ENCODE data around the gene FLVCR1. TPM values are rescaled to one million over a fixed set of nuclear protein-coding genes. Genes with fewer than 3 reads are reported as not detected.

The FLVCR1 gene
- total RNA-seq, 1 donor from 2014 or later = 11.3 TPM

GRCh38 chr1:212915245-212916091 is 57.4 kb downstream of the FLVCR1 start:
- intact Hi-C loops (cut with DNase I) = no loop called here
- no peak for ATAC-seq

GRCh38 chr1:212916481-212917133 is 58.5 kb downstream of the FLVCR1 start:
- no peaks in the 10 kb centered on the region for H3K9me3 ChIP-seq
- no peak for TF ChIP-seq CTCF (IDR thresholded peaks at IDR 0.05)
- H3K4me1 ChIP-seq = peaks cover 3% of the 10 kb centered on the region
- ATAC-seq (peak; percentile 94), DNase-seq (peak; percentile 88)
- H3K27ac ChIP-seq = peak overlapping the region; percentile 4
- H3K4me3 ChIP-seq = peak overlapping the region; percentile 5
- H3K36me3 ChIP-seq = no peaks in the 10 kb centered on the region
- H3K27me3 ChIP-seq = no peaks in the 10 kb centered on the region
- intact Hi-C loops (cut with DNase I) = no loop called here

More at GRCh38 chr1:212915245-212916091, 57.4 kb downstream of the FLVCR1 start:
- H3K36me3 ChIP-seq = no peaks in the 10 kb centered on the region
- H3K4me1 ChIP-seq = peaks cover 3% of the 10 kb centered on the region
- H3K9me3 ChIP-seq = no peaks in the 10 kb centered on the region
- no peaks in the 10 kb centered on the region for H3K27me3 ChIP-seq
- DNase-seq = no peak
- H3K27ac ChIP-seq = no peak overlapping the region
- no peak overlapping the region for H3K4me3 ChIP-seq
- peak; percentile 17 for TF ChIP-seq CTCF (IDR thresholded peaks at IDR 0.05)

- ATAC-seq = no peak
- no peak for TF ChIP-seq CTCF (IDR thresholded peaks at IDR 0.05)
- H3K27me3 ChIP-seq = no peaks in the 10 kb centered on the region
- no peaks in the 10 kb centered on the region for H3K36me3 ChIP-seq
- DNase-seq = no peak
- no peak overlapping the region for H3K27ac ChIP-seq
- H3K9me3 ChIP-seq = no peaks in the 10 kb centered on the region
- H3K4me3 ChIP-seq = no peak overlapping the region
- intact Hi-C loops (cut with DNase I) = no loop called here
- H3K4me1 ChIP-seq = peaks cover 3% of the 10 kb centered on the region
Measured at GRCh38 chr1:212917134-212917485, 59.0 kb downstream of the FLVCR1 start.

GRCh38 chr1:212917858-212918257 is 59.8 kb downstream of the FLVCR1 start:
- ATAC-seq (no peak), DNase-seq (no peak)
- intact Hi-C loops (cut with DNase I) = no loop called here
- no peak overlapping the region for H3K27ac ChIP-seq
- peaks cover 3% of the 10 kb centered on the region for H3K4me1 ChIP-seq
- no peak for TF ChIP-seq CTCF (IDR thresholded peaks at IDR 0.05)
- no peaks in the 10 kb centered on the region for H3K27me3 ChIP-seq
- H3K4me3 ChIP-seq = no peak overlapping the region
- H3K9me3 ChIP-seq = no peaks in the 10 kb centered on the region
- no peaks in the 10 kb centered on the region for H3K36me3 ChIP-seq

- no peak for TF ChIP-seq CTCF (IDR thresholded peaks at IDR 0.05)
Measured at GRCh38 chr1:212918824-212919223, 60.7 kb downstream of the FLVCR1 start.

More at GRCh38 chr1:212918824-212919223, 60.7 kb downstream of the FLVCR1 start:
- no peaks in the 10 kb centered on the region for H3K36me3 ChIP-seq
- H3K9me3 ChIP-seq = no peaks in the 10 kb centered on the region
- DNase-seq (no peak), ATAC-seq (no peak)
- no peak overlapping the region for H3K4me3 ChIP-seq
- H3K4me1 ChIP-seq = peaks cover 3% of the 10 kb centered on the region
- intact Hi-C loops (cut with DNase I) = no loop called here
- H3K27me3 ChIP-seq = no peaks in the 10 kb centered on the region
- no peak overlapping the region for H3K27ac ChIP-seq
